Inflammatory macrophage treated with lipopolysaccharide for 4 hours (primary cell): ENCODE data around the gene CCDC85A.

Experiments used
- DNase-seq: peaks from one replicate; pipeline ENCODE4 v3.0.0-alpha.2; 2020

The CCDC85A gene

DNA sequence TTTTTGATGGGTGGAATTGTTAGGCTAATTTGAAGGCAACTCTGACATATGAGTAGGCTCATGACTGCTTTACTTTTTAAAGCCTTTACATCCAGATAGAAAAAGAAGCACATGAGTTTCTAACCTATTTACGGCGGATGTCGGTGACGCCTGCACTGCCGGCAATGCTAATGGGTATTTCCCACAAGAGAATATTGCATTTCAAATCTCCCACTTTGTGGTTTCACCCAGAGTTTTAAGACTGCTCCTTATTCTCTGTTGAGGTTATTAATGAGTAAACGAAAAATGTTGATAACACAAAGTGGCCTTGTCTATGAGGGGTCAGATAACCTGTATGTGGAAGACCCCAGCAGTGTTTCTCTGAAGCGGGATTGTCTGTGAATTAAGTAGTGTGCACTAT lies 14.0 kb downstream of the CCDC85A start:
- DNase-seq: no peak

- DNase-seq: no peak
Measured at GRCh38 chr2:56198936-56199335, 15.1 kb downstream of the CCDC85A start.

DNA sequence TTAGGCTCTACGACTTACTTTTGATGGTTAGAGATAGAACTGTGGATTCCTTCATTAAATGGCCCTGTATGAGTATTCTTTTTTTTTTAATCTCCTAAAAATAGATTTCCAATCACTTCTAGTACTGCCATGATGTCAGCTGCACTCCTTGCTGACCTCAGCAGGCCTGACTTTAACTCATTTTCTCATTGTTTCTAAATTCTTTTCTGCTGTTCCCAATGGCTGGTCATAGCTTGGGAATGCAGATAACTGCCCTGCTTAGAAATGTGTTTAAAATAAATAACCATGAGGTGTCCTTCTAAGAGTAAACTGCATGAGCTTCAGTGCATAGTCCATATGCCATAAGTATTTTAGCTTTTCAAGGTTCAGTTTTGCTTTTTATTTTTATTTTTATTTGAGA lies 15.7 kb downstream of the CCDC85A start:
- DNase-seq: no peak

DNA sequence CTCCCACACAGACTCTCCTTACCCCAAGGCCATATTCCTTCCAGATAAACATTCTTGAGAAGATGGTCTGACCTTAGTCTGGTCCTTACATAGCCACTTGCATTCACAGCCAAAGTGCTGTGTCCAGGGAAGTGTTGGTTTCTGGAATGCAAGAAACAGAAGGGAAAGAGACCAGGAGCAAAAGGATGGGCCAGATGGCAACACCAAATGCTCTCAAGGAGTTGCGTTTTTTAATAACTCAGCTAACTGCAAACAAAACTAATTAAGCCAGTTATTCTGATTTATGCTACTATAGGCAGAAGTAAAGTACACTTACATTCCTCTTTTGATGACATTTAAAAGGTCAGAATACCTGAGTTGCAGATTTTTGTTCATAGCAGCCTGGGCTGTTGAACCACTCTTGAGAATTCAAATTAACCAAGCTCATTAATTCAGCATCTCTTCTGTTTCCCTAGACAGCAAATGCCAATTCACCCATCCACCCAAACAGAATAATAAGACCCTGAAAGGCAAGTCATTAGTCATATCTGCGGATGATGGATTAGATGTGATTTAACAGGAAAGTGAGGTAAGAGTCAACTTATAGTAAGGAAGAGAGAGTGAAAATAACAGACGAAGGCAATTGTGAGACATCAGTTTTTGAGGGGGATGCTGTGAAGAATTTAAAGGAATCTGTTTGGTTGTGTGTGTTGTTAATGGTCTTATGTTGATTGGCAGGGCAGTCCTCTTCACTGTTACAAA lies 18.8 kb downstream of the CCDC85A start:
- no peak for DNase-seq

GRCh38 chr2:56204556-56204955 lies 20.8 kb downstream of the CCDC85A start:
- no peak for DNase-seq

DNA sequence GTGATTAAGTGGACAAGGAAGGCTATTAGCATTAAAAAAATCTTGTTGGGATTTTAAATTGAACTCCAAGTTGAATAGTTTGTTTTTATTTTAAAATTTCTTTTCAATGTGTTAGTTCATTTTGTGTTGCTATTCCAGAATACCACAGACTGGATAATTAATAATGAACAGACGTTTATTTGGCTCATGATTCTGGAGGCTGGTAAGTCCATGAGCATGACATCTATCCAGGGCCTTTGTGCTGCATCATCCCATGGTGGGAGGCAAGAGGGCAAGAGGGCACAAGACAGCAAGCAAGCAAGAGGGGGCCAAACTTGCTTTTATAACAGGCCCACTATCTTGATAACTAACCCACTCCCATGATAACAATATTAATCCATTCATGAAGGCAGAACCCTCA lies 22.5 kb downstream of the CCDC85A start:
- DNase-seq: no peak

DNA sequence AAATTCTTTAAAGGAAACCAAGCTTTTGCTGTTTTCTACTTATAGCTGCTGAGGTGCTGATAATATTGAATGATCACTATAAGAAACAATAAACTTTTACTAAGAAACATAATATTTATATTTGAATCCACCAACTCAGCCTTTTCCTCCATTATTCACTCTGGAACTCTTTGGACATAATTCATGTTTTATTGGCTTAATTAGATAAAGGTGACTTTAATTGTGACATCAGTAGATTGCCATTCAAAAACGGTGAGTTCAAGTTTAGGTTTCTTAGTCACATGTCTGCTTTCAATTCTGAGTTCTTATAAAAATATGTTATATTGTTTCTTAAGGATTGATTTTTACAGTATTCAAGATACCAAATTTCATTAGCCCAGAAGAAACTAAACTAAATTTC lies 24.0 kb downstream of the CCDC85A start:
- DNase-seq: no peak

- no peak for DNase-seq
Measured at GRCh38 chr2:56208380-56208779, 24.6 kb downstream of the CCDC85A start.

- no peak for DNase-seq
Measured at GRCh38 chr2:56209701-56210100, 25.9 kb downstream of the CCDC85A start.

DNA sequence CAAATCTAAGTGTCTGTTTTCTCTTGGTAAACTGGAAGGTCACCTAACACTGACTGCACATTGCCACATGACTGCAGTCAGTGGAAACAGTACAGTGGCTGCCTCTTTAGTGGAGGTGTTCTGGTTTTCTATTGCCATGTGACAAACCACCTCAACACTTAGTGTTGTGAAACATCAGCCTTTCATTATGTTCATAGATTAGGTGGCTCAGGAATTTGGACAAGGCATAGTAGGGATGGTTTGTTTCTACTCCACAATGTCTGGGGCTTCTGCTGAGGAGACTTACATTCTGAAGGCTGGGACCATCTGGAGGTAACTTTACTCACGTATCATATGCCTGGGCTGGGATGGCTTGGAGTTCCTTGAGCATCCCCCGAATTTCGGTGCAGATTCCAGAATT lies 26.5 kb downstream of the CCDC85A start:
- DNase-seq: no peak

GRCh38 chr2:56211048-56211447 lies 27.3 kb downstream of the CCDC85A start:
- no peak for DNase-seq

DNA sequence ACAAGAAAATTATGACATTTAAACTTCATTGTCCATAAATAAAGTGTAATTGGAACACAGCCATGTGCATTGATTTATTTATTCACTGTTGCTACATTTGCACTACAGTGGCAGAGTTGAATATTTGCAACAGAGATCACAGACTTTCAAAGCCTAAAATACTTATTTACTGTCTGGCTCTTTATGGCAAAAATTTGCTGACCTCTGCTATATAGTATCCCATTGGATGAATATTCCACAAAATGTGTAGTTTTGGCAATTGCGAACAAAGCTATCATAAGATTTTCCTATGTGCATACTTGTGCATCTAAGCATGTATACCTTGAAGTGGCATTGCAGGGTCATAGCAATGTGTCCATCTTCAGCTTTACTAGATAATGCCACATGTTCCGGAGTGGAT lies 32.1 kb downstream of the CCDC85A start:
- no peak for DNase-seq

- DNase-seq: no peak
Measured at GRCh38 chr2:56217106-56217505, 33.3 kb downstream of the CCDC85A start.

DNA sequence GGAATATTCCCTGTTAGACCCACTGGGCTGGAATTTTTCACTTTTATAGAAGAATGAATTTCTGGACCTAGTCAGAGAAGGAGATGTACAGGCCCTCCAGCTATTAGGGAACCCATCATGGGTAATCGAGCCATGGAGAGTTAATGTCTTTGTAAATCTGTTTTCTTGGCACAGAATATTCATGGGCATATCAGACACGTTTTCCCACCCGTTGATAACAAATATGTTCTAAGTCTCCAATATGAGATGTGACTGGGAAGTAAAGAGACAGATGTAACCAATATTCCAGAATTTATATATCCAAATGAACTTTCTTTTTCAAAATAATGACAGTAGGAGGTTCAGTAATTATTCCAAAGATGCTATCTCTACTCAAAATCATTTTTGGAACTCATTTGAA lies 38.7 kb downstream of the CCDC85A start:
- DNase-seq: no peak

DNA sequence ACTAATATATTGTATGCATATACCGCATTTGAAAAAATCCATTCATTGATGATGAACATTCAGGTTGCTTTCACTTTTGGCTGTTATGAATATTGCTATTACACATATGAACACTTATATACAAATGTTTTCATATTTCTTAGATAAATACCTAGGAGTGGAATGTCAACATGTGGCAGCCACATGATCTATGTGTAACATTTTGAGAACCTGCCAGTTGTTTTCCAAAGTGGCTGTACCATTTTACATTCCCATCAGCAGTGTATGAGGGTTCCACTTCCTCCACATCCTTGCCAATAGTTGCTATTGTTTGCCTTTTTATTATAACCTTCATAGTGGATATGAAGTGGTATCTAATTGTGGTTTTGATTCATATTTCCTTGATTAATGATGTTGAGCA lies 40.5 kb downstream of the CCDC85A start:
- DNase-seq: no peak

DNA sequence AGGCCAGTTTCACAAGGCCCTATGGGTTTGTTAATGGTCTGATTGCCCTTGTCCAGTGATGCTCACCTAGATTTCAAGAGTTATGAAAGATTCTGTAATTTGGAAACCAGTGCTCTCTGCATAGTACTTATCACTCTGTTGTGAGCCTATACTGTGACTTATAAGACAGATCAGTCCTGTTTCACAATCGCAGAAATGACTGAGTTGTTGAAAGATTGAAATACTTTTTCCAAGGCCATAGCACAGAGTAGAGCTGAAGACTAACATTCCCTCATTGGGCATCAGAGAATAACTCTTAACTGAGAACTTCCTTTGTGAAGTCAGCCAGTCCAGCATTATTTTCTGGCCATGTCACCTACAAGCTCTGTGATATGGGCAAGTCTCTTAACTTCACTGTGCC lies 44.0 kb downstream of the CCDC85A start:
- no peak for DNase-seq

- no peak for DNase-seq
Measured at GRCh38 chr2:56229397-56230060, 45.7 kb downstream of the CCDC85A start.

DNA sequence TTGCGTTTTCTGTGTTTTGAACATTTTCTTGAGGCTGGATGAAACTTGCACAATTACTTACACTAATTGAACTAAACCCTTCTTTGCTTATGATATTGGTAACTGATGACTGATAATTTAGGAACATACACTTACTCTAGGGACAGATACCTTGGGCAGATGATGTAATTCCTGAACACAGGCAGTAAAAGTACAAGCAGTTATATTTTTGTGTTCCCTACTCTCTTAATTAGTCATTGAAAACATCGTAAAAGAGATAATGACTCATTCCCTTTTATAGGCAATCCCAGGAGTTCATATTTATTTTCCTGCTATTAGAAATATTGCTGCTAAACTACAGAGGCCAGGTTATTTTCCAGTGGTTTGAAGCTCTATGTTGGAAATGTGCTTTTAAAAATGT lies 46.4 kb downstream of the CCDC85A start:
- no peak for DNase-seq

GRCh38 chr2:56231361-56231760 lies 47.6 kb downstream of the CCDC85A start:
- no peak for DNase-seq

- no peak for DNase-seq
Measured at GRCh38 chr2:56232912-56233311, 49.1 kb downstream of the CCDC85A start.

- DNase-seq: no peak
Measured at GRCh38 chr2:56234241-56234640, 50.5 kb downstream of the CCDC85A start.

GRCh38 chr2:56239030-56239429 lies 55.2 kb downstream of the CCDC85A start:
- no peak for DNase-seq

DNA sequence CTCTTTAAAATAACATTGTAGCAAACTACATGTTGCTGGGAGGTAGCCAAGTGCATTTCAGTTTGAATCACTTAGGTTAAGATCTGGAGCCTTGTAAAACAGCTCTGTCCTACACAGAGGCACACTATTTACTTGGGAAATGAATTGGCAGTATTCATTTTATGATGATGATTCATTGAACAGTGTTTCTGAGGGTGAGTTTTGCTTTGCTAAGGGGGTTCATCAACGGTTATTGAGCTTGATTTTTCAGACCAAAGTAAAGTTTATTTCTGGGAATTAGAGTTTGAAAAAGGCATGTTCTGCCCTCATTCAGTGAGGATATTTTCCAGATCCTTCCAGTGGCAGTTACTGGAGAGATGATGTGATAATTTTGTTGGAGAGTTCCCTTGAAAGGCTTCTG lies 55.6 kb downstream of the CCDC85A start:
- no peak for DNase-seq

DNA sequence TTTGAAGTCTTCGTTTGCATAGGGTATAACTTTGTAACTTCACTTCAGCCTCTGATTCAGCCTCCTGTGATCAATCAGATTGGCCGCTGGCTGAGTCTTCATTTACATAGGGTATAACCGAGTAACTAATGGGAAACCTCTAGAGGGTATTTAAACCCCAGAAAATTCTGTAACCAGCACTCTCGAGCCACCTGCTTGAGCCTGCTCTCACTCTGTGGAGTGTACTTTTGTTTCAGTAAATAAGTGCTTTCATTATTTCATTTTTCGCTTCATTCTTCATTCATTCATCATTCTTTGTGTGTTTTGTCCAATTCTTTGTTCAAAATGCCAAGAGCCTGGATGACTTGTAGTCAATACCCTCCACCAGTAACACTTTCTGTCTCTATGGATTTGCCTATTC lies 56.4 kb downstream of the CCDC85A start:
- DNase-seq: no peak

DNA sequence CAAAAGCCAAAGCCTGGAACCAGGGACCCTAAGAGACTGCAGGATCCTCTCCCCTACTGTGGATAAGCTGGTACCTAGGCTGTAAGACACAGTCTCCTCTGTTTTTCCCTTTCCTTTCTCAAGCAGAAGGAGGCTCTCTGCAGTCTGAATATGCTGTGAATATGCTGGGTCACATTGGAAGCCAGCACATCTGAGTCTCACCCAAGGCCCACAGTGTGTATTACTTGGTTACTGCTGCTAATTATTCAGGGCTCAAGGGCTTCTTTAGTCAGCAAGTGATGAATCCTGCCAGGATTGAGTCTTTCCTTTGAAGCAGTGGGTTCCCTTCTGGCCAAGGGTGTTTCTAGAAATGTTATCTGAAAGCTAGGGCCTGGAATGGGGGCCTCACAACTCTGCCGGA lies 60.7 kb downstream of the CCDC85A start:
- no peak for DNase-seq
